ENCODE data around the gene TFEB.

Gene TFEB

GRCh38 chr6:41739041-41739440, 3.6 kb upstream of the TFEB start:
- TF ChIP-seq CTCF (IDR thresholded peaks at IDR 0.05), result no peak

DNA sequence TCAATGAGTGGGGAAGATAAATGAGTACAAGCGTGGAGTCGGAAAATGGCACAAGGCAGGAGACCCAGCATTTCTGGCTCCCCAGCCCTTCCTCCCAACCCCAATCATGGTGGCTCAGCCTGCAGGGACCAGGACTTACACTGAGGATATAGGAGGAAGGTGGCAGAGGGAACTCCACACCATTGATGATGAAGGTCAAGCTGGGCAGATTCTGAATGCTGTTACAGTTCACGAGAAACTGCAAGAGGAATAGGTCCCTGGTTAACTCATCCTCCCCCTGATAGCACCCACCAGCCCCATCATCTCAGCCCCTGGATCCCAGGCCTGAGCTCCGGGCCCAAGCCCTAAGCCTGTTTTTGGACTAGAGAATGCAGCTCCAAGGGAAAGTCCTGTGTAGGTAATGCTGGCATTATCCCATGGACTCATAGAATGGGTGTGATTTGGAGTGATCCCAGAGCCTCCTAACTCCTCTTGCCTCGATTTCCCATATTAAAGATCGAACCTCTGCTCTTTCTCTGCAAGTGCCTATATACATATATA, 2.3 kb upstream of the TFEB start:
- no peak for TF ChIP-seq CTCF (IDR thresholded peaks at IDR 0.05)

DNA sequence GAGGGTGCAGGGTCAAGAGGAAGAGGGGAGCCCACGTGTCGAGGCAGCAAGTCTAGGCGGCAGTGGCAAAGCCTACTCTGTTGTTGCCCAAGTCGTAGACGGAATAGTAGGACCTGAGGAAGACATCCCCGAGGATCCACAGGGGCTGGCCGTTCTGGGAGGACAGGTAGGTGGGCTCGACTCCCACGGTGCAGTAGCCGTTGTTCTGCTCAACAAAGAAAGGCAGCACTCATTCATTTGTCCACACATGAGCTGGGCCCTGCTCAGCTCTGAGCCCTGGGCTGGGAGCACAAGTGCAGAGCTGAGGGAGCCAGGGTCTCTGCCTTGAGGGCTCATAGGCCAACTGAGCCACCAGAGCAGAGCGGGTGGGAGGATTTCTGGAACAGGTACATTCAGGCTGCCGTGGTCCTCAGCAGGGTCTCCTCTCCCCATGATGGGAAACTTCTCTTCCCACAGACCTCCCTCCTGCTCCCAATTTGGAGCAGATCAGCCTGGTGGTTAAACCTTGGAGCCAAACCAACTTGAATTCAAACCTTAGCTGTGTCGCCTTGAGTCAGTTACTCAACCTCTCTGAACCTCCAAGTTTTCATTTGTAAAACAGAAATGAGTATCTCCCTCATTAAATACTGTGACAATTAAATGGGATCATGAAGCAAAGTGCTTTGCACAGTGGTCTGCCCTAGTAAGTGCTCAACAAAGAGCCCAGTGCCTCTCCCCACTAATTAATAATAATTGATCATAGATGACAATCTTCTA, 1.6 kb upstream of the TFEB start:
- no peak for TF ChIP-seq CTCF (IDR thresholded peaks at IDR 0.05)

DNA sequence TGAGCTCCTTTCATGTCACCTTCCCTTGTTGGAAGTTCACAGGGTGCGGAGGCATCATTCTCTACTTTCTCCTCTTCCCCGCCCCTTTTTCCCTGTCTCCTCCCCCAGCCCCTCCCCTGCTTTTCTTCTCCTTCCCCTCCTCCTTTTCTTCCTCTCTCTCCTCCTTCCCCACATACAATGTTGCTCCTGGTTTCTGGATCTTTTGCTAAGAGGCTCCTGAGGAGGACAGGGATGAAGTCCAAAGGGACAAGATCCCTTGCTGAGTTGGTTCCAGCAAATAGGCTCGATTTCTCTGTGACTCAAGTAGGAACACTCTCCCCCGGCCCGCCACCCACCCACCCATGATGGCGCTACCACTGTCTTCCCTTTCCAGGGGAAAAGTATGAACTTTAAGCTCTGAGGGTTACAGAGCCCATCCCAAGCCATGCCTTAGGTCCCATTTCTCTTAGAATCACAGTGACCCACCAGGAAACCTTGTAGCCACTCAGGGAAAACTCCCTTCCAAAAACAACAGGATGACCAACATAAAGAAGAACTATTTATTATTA, 852 bp upstream of the TFEB start:
- TF ChIP-seq CTCF (IDR thresholded peaks at IDR 0.05), result no peak

DNA sequence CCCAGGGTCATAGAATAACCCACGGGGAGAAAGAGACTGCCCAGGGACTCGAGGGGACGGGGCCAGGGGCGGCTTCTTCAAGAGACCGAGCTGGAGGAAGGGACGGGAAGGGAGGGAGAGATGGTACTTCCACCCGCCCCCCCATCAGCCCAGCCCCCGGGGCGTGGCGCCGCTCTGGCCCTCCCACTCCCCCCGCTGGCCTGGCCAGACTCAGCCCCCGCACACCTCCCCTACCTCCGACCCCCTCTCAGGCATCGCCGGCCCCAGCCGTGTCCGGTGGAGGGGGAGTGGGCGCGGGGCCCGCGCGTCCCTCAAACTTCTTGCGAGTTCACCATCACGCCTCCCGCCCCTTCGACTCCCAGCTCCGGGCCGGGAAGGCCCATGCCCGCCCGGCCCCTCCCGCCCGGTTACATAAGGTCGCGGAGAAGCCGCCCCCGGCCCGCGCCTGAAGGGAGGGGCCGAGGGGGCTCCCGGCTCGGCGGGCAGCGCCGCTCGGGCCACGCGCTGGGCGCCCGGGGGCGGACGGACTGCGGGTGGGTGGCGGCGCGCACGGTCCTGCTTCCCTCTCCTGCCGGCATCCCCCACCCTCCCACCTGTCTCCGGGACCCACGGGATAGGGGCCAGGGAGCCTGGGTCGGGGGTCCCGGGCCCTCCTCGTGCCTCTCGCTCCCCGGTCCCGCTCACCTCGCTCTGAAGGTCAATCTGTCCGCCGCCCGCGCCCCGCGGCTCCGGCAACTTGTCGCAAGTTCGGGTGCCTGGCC, 562 bp downstream of the TFEB start:
- TF ChIP-seq CTCF (IDR thresholded peaks at IDR 0.05), result no peak

- no peak for TF ChIP-seq CTCF (IDR thresholded peaks at IDR 0.05)
These were observed 1.4 kb downstream of the TFEB start for GRCh38 chr6:41733707-41734665.

DNA sequence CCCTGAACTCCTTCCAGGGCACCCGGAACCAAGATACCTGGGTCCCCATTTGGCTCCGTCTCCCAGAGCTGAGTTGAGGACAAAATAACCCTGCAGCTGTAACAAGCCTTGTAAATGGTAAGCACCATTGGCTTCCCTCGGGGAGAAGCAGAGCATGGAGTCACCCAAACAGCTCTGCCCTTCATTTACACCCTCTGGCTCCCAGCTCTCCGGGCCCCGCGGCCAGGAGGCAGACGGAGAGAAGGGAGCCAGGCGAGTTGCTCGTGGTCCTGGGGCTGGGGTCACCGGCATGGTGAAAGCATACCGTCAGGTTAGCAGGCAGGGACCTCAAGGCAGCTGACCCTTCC, 2.1 kb downstream of the TFEB start:
- TF ChIP-seq CTCF (IDR thresholded peaks at IDR 0.05), result no peak

Data from LNCAP (cell line).